ENCODE measurements around the gene SPSB1.

The SPSB1 gene

GRCh38 chr1:9346566-9346965 is 53.9 kb downstream of the SPSB1 start:
- DNase-seq, result no peak

GRCh38 chr1:9347095-9347850 is 54.6 kb downstream of the SPSB1 start:
- no peak for DNase-seq

DNA sequence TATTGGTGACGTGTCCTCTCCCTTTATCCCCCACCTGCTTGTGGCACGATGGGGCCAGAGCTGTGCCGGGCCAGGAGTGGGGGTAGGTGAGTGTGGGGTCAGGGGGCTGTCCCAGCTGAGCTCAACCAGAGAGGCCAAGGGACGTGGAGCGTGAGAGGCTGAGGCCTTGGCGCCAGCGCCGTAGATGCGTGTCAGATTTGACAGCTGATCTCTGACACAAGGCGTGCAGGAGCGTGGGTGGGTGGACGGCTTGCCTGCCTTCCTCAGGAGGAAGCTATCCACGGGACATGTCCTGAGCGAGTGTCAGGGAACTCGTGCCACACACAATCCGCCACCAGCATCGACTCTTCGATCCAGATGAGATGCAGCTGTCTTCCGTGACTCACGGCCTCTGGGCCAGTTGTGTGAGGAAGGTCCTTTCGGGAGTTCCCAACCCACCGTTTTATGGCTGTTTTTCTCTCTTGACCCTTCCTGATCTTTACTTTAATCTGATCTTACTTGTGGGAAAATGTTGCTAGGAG is 56.7 kb downstream of the SPSB1 start:
- DNase-seq, result no peak

GRCh38 chr1:9350013-9350908 is 57.6 kb downstream of the SPSB1 start:
- no peak for DNase-seq

DNA sequence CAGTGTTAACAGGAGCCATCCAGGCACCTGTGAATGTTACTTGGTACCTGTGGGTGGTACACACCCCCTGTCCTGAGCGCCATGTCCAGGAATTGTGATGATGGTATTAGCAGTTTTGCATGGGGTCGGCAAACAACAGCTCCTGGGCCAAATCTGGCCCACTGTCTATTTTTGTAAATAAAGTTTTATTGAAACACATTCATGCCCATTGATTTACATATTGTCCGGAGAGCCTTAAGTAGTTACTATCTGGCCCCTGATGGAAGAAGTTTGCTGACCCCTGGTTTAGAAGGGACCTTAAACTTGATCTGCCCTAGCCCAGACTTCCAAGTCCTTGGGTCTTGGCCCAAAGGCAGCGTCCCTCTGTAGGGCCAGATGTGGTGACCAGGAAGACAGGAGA is 58.3 kb downstream of the SPSB1 start:
- DNase-seq, result no peak

DNA sequence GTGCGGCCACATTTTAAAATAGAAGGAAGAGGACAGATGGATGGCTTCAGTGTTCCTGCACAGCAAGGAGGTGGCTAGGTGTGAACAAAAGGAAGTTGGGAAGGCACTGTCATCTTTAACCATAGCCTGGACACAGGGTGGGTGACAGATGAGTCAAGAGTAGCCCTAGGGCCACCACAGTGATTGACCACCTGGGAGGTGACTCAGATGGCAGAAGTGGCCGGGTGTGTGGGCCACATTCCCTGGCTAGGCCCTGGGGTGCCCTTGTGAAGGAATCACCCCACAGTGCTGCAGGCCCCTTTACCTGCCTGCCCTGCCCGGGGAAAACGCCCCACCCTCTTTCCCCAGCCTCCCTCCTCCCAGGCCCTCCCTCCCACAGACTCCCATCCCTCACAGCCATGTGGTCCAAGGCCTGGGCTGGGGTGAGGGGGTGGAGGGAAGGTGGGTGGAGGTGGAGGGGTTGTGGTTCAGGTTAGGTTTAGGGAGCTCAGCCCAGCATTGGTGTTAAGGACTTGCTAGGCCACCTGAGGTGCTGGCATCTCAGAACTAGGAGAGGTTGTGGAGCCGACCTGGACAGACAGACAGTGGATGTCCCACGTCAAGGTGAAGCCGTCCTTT is 59.1 kb downstream of the SPSB1 start:
- no peak for DNase-seq

DNA sequence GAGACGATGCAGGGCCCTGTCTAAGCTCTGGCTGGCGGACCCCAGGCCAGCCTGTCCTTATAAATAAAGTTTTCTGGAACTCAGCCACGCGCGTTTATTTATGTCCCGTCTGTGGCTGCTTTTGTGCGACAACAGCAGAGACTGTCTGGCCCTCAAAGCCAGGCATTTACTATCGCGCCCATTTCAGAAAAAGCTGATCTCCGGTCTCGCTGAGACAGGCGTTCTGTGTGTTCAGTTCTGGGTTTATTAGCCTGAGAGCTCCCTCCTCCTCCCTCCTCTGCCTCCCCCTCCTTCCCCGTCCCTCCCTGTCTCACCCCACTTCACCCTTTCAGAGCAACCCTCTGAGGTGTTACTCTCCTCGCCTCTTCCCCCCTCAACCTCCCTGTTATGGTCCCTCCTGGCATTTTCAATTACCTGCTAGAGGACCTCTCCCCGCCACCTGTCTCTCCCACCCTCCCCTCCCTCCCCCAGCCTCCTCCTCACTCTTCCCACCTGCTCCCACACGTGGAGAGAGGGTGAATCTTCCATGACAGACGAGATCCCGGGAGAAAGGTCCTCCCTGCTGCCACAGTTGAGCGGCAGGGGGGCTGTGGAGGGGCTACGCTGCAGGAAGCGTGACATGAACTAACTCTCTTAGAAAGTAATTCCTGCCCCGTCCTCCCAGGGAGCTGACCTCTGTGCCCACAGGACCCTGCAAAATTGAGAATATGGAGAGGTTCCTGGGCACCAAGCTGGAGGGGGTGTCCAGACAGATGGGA is 59.9 kb downstream of the SPSB1 start:
- no peak for DNase-seq

DNA sequence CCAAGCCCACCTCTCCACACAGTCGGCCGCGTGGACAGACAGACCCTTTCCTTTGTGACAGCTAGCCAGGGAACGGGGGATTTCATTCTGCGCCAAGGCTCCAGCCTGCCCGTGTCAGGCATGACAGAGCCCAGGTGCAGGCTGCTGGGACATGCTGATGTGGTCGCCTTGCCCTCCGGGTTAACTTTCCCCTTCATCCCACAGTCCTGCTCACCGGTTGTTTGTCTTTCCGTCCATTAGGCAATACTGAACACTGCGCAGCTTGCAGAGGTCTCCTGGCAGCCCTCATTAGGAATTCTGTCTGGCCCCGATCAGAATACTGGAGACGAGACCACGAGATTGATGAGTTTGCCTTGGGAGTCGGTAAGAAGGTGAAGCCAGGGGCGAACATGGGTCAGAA is 62.8 kb downstream of the SPSB1 start:
- DNase-seq, result no peak

DNA sequence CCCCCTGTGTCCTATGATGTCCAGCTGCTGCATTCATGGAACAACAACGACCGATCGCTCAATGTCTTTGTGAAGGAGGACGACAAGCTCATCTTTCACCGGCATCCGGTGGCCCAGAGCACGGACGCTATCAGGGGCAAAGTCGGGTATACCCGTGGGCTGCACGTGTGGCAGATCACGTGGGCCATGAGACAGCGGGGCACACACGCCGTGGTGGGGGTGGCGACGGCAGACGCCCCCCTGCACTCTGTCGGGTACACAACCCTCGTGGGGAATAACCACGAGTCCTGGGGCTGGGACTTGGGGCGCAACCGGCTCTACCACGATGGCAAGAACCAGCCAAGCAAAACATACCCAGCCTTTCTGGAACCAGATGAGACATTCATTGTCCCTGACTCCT is 63.3 kb downstream of the SPSB1 start:
- DNase-seq, result no peak

DNA sequence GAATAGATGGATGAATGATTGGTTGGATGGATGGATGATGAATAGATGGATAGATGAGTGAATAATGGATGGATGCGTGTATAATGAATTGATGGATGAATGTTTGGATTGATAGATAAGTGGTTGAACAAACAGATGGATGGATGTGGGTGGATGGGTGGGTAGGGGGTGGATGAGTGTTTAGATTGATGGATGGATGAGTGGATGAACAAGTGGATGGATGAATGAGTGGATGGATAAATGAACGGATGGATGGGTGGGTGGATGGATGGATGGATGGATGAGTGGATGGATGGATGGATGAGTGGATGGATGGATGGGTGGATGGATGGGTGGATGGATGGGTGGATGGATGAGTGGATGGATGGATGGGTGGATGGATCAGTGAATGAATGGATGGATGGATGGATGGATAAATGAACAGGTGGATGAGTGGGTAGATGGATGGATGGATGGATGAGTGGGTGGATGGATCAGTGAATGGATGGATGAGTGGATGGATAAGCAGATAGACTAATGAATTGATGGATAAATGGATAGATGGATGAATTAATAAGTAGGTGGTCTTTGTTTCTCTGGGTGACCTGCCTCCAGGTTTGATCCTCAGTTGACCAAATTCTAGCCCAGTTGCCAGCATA is 64.3 kb downstream of the SPSB1 start:
- no peak for DNase-seq

DNA sequence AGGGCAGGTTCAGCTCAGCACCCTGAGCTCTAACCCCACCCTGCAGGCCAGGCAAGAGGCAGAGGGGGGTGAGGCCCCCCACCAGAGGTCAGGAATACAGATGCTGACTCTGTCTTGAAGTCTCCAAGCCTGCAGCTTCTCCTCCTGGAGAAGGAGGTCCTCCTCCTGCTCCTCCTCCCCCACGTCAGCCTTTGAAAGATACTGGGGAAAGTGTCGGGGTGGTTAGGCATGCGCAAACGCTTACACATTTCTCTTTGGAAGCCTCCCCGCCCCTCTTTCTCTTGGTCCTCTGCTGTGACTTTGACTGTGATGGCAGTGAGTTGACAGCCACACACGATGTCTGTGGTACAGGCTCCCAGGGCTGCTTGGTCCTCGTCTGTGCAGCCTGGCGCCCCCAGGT is 65.3 kb downstream of the SPSB1 start:
- DNase-seq, result no peak

DNA sequence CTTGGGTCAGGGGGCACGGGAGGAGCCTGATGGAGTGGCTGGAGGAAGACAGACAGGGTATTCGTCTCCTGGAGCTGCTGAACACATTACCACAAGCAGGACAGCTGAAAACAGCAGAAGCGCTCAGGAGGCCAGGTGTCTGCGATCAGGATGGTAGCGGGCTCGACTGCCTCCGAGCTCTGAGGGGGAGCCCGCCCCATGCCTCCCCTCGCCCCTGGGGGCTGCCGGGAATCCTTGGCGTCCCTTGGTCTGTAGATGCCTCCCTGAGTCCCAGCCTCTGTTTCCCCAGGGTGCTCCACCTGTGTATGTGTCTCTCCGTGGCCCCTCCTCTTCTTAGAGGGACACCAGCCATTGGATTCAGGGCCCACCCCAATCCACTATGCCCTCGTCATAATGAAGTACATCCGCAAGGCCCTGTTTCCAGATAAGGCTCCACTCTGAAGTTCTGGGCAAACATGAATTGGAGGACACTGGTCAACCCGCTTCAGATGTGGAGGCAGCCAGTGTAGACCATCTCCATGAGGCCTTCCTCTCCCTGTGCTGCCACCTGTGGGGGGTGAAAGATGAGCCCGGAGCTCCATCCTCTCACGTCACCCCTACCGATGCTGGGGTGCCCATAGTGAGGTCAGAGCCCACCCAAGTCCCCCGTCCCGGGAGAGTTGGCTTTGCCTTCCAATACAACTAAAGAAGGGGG is 67.8 kb downstream of the SPSB1 start:
- no peak for DNase-seq

DNA sequence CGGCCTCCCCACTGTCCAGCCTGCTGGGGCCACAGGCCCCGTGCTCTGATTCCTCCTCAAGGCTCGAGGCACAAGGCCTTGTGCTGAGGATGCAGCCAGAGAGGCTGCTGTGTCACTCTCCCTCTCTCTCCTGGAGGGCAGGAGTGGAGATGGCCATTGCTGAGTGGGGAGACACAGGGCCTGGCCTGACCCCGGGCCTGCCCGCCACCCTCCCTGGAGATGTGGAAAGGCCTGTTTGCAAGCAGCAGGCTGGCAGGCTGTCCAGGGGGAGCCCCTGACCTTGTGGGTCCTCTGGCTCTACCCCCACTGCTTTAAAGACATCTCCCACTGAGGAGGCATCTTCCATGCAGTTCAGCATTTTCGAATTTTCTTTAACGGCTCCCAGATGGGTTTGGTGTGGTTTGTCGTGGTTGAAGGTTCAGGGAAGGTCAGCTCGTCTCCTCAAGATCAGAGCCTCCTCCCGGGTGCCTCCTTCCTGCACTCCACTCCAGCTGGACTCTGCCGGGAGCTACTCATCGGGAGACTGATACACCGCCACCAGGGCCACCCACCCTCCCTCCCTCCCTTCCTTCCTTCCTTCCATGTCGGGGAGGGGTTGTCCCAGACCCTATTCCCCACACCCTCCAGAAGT is 69.1 kb downstream of the SPSB1 start:
- no peak for DNase-seq

- no peak for DNase-seq
Measured at GRCh38 chr1:9362488-9362887, 69.8 kb downstream of the SPSB1 start.

GRCh38 chr1:9363061-9363471 is 70.4 kb downstream of the SPSB1 start:
- DNase-seq, result no peak

GRCh38 chr1:9366298-9366697 is 73.6 kb downstream of the SPSB1 start:
- no peak for DNase-seq

GRCh38 chr1:9366943-9367780 is 74.5 kb downstream of the SPSB1 start:
- DNase-seq, result no peak

- DNase-seq, result no peak
Measured at GRCh38 chr1:9367806-9368205, 75.1 kb downstream of the SPSB1 start.

GRCh38 chr1:9368356-9368755 is 75.7 kb downstream of the SPSB1 start:
- no peak for DNase-seq
